ENCODE measurements around the gene ZFPL1. TPM values are rescaled to one million over a fixed set of nuclear protein-coding genes. Genes with fewer than 3 reads are reported as not detected.

Gene ZFPL1
- total RNA-seq (10 to 100 TPM; 15.2 to 19.6 (median 16.6) TPM), polyA plus RNA-seq (10 to 100 TPM; 43.0 to 52.1 TPM)

DNA sequence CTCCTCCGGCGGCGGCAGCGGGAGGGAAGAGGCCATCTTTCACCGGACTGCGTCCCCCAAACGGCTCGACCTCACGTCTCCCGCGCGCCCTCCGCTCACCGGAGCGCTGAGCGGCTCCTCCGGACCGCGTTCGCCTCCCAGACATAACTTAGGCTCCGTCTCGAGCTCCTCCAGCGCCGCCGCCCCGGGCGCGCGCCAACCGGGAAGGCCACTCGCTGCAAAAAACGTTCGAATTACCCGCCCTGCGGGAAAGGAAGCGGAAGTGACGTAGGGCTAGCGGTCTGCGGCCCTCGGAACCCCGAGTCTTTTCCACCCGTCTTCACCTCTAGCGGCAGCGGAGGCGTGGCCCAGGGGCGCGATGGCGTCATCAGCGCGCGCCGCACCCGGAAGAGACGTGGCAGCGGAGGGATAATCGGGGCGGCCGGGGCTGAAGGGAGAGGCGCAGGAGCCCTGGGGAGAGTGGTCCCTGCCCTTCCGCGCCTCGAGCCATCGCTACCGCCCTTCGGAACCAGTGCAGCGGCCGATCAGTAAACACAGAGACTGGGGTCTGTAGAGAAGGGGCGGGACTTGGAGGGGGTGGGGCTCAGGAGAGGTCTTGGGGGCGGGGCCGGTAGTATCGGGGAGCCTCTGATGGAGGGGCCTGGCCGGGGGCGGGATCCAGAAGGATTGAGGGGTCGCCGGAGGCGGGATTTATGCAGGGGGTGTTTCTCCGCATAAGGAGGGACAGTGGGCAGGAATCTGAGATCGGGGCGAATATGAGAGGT, at the start of gene ZFPL1, which contains the start of gene CDCA5:
Gene ZFPL1, plus strand, starts transcription at position 389 of the 764 bp plus-strand sequence. CDS start 477 bp downstream, outside the sequence.
Gene CDCA5, minus strand, starts transcription at position 207 of the 764 bp plus-strand sequence. Its CDS starts 62 bp downstream, at position 145.
- Histone ChIP-seq H3K4me1 (peaks cover 0 to 15% (median 11%) of the 10 kb centered on the region in 3 donors), H3K27me3 (no peaks in the 10 kb centered on the region), H3K36me3 (peaks cover 0 to 17% (median 8%) of the 10 kb centered on the region in 3 donors), H3K9me3 (no peaks in the 10 kb centered on the region), H3K27ac (peak within 1 kb of the TSS; percentile 78 to 89 (median 84)), H3K4me3 (peak within 1 kb of the TSS; percentile 39 to 80 (median 66))
- no peak for TF ChIP-seq CTCF (IDR thresholded peaks at IDR 0.05)
- WGBS, 2 donors, result 0 to 1% methylated on average over 78 to 79 of the region's 79 CpGs
- FAIRE-seq (no peak), ATAC-seq (peak; percentile 97 to 99 (median 99)), DNase-seq (peak; percentile 91 to 98 (median 96))
- intact Hi-C loops (cut with DNase I), result no loop called here

DNA sequence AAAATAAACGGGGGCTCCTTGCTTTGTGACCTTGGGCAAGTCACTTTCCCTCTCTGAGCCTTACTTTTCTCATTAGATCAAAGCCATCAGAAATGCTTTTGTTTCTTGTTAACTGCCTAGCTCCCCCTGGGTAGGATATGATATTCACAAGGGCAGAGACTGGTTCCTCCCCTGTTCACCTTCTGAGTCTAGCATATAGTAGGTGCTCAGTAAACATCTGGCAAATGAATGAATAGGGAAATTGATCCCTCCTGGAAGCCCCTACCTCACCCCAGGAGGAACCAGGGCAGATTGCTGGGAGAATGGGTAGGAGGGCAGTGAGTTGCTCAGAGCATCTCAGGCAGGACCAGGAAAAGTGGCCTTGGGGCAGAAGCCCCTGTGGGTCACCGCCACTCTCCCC, 49.6 kb upstream of the ZFPL1 start:
- Histone ChIP-seq H3K9me3 (no peaks in the 10 kb centered on the region), H3K36me3 (peaks cover 0 to 15% (median 0%) of the 10 kb centered on the region in 3 donors), H3K4me3 (no peak overlapping the region), H3K4me1 (peaks cover 0 to 5% (median 0%) of the 10 kb centered on the region in 3 donors), H3K27ac (no peak overlapping the region), H3K27me3 (no peaks in the 10 kb centered on the region)
- ATAC-seq (no peak), FAIRE-seq (no peak), DNase-seq (no peak)
- WGBS, 2 donors, result 75 to 79% methylated on average over 2 of the region's 2 CpGs
- no peak for TF ChIP-seq CTCF (IDR thresholded peaks at IDR 0.05)
- intact Hi-C loops (cut with DNase I), result no loop called here

DNA sequence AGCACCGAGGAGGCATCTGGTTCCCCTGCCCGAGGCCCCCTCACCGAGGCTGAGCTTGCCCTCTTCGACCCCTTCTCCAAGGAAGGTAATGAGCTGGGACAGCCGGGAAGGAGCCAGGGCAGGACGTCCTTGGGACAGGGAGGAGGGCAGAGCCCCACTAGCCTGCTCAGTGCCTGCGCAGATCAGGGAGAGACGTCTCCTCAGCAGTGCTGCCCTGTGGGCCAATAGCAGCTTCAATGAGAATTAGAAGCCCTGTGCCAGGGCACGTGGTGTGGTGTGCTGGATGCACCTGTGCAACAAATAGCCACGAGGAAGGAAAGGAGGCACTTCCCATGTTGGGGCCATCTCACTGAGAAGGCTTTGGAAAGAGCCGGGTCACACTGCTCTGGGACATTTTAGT, 48.4 kb upstream of the ZFPL1 start:
- no peak overlapping the region for H3K27ac ChIP-seq
- no peak for TF ChIP-seq CTCF (IDR thresholded peaks at IDR 0.05)

DNA sequence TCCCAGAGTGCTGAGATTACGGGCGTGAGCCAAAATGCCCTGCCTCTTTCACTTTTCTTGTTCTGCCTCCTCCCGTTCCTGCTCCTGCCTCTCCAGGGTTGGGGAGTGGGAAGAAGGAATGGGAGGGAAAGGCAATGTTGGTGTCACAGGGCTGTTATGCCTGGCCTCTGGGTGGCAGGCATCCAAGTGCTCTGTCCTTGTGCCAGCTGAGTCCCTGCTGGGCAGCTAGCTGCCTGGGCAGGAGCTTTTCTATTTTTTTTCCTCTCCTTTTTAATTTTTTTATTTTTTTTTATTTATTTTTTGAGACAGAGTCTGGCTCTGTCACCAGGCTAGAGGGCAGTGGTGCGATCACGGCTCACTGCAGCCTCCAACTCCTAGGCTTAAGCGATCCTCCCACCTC, 47.1 kb upstream of the ZFPL1 start:
- intact Hi-C loops (cut with DNase I), result no loop called here
- Histone ChIP-seq H3K36me3 (peaks cover 0 to 15% (median 0%) of the 10 kb centered on the region in 3 donors), H3K27ac (peak overlapping the region in 1 of 4 donors; percentile 30), H3K4me1 (peaks cover 0 to 15% (median 0%) of the 10 kb centered on the region in 3 donors), H3K9me3 (no peaks in the 10 kb centered on the region), H3K27me3 (no peaks in the 10 kb centered on the region), H3K4me3 (no peak overlapping the region)
- peak in 1 of 4 donors; percentile 11 for ATAC-seq
- peak; percentile 64 to 92 (median 82) for DNase-seq
- FAIRE-seq, result no peak
- WGBS, 2 donors, result 35 to 47% methylated on average over 6 of the region's 6 CpGs
- no peak for TF ChIP-seq CTCF (IDR thresholded peaks at IDR 0.05)

More for the DNA sequence above, 48.4 kb upstream of the ZFPL1 start:
- Histone ChIP-seq H3K4me1 (peaks cover 0 to 12% (median 0%) of the 10 kb centered on the region in 3 donors), H3K27me3 (no peaks in the 10 kb centered on the region), H3K36me3 (peaks cover 0 to 15% (median 0%) of the 10 kb centered on the region in 3 donors), H3K9me3 (no peaks in the 10 kb centered on the region), H3K4me3 (no peak overlapping the region)
- FAIRE-seq, result no peak
- intact Hi-C loops (cut with DNase I), result no loop called here
- DNase-seq, result no peak
- 78 to 84% methylated on average over 11 of the region's 11 CpGs for WGBS, 2 donors
- ATAC-seq, result no peak

DNA sequence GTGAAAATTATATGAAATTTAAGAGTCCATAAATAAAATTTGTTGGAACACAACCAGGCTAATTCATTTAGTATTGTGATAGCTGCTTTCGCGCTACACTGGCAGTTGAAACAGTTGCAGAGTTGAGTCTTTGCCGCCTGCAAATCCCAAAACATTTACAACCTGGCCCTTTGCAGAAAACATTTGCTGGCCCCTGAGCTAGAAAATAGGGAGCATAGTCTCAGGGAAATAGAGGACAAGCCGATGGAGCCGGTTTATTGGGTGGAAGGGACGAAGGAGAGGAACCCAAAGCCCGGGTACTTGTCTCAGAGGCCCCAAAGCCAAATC, 43.5 kb upstream of the ZFPL1 start:
- H3K9me3 ChIP-seq, result no peaks in the 10 kb centered on the region
- H3K27ac ChIP-seq, result peak overlapping the region; percentile 83 to 91 (median 88)
- intact Hi-C loops (cut with DNase I), result no loop called here
- peaks cover 0 to 22% (median 0%) of the 10 kb centered on the region in 3 donors for H3K4me1 ChIP-seq
- no peak for TF ChIP-seq CTCF (IDR thresholded peaks at IDR 0.05)
- H3K36me3 ChIP-seq, result peaks cover 0 to 4% (median 0%) of the 10 kb centered on the region in 3 donors
- no peaks in the 10 kb centered on the region for H3K27me3 ChIP-seq
- DNase-seq, result no peak
- H3K4me3 ChIP-seq, result peak overlapping the region; percentile 55 to 88 (median 82)
- WGBS, 2 donors, result 5 to 6% methylated on average over 7 of the region's 7 CpGs
- FAIRE-seq, result no peak
- peak in 1 of 4 donors; percentile 1 for ATAC-seq

Data from pancreas (tissue), 10 donors.